Measurements from ENCODE around the gene NHLRC1.
"Not testable (repeated sequence)": the region's sequence is repeated elsewhere in the genome, so short reads cannot be mapped to it uniquely, and the experiment has no call there.

Gene NHLRC1

DNA sequence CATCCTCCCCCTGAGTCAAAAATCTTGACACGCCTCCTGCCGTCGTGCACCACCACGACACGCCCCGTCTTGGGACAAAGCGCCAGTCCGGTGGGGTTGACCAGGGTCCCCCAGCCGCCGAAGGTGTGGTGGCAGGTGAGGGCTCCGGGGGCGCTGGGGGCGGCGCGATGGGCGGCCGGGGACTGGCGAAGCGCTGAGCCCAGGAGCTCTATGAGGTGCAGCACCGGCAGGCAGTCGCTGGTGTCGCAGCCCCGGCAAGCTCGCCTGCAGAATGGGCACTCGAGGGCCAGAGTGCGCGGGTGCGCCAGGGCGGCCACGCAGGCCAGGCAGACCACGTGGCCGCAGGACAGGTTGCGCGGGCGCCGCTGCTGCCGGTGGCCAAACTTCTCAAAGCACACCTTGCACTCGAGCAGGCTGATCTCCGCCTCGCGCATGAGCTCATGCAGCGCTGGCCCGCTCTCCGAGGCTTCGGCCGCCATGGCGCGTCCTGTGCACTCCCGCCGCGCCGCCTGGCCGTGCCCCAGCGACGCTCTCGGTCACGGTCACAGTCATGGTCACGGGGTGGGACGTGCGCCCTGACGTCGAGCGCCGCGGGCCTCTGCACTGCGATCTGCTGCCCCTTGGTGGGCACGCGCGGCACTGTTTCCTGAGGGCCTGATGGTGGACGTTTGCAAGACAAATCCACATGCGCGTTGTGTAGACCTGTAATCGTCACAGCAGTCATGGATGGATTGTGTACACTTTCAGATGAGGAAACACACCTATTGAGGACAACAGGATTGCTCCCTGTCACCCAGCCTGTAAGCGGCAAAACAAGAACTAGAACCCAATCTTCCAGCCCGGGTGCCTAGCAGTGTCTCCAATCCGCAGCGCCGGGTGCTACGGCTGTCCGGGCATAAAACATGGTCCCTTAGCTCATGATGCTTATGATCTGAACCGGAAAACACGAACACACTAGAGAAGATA is at the start of gene NHLRC1:
Gene NHLRC1 (minus strand): TSS at position 550 of the 966 bp plus-strand sequence. CDS start 71 bp downstream, at position 479.
- DNase-seq = peak; percentile 87

DNA sequence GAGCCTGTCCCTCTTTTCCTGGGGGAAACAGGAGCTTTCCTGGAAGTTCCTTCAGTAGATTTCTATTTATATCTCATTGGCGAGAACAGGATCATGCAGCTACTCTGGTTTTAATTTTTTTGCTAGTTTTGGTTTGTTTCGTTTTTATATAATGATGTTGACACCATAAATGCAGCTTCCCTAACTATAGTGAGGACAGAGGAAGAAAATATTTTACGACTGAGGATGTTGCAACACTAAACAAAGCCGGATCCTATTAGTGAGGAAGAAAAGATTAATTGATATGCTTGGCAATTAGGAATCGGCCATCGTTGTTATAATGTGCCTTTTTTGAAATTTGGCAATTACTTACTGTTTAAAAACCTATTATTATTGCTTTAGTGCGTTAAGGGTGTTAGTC is 49.4 kb upstream of the NHLRC1 start:
- DNase-seq = no peak

DNA sequence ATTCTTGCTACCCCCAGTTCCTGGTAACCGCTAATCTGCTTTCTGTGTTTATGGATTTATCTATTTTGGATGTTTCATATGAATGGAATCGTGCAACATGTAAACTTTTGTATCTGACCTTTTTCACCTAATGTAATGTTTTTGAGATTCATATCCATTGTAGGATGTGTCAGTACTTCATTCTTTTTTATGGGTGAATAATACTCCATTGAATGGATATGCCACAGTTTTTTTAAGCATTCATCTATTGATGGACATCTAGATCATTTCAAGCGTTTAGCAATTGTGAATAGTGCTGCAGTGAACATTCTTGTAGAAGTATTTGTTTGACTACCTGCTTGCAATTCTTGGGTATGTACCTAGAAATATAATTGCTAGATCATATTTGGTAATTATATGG is 45.8 kb upstream of the NHLRC1 start:
- no peak for DNase-seq

DNA sequence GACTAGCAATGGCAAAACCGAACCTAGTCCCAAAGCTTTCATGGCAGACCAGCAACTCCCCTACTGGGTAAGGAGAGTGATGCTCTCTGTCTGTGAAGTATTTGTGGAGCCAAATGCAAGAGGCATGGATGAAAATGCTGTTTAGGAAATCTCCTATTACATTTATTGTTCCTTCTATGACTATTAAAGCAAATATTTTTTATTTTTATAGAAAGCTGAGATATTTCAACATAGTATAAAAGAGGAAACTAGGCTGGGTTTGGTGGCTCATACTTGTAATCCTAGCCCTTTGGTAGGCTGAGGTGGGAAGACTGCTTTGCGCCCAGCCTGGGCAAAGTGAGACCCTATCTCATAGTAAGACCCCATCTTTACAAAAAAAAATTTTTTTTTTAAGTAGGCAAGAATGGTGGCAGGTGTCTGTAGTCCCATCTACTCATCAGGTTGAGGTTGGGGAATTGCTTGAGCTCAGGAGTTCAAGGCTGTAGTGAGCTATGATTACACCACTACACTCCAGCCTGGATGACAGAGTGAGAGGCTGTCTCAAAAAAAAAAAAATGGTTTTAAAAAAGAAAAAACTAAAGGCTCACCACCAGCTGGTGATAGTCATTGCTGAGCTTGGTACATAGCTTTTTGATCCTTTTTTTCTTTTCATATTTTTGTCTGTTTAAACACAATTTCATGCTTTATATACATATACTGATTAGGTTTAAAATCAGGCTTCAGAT is 44.0 kb upstream of the NHLRC1 start:
- DNase-seq = peak; percentile 9

DNA sequence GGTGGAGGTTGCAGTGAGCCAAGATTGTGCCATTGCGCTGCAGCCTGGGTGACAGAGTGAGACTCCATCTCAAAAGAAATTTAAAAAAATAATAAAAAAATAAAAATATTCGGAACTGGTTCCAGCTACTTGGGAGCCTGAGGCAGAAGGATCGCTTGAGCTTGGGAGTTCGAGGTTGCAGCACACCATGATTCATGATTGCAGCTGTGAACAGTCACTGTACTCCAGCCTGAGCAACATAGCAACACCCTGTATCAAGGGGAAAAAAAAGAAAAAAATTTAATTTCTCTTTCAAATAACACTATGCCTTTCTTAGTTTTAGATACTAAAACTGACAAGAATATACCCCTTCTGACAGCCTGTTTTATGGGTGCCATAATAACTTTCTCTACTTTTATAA is 43.3 kb upstream of the NHLRC1 start:
- no peak for DNase-seq

DNA sequence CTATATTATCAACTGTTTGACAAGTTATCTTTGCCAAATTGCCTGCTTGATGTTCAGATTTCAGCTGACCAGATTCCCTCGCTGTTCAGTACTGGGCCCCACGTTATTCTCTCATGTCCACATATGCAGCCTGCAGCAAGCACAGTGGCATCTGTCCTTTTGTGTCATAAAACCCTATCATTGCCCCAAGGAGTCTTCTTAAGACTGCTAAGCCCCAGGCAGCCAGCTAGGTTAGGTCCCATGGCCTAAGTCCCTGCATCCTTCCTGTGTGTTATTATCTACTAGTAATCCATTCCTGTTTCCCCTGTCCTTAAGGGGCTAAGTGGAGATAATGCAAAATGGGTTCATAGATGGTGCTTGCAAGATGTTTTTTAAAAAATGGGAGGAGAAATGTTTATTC is 39.9 kb upstream of the NHLRC1 start:
- DNase-seq = no peak

DNA sequence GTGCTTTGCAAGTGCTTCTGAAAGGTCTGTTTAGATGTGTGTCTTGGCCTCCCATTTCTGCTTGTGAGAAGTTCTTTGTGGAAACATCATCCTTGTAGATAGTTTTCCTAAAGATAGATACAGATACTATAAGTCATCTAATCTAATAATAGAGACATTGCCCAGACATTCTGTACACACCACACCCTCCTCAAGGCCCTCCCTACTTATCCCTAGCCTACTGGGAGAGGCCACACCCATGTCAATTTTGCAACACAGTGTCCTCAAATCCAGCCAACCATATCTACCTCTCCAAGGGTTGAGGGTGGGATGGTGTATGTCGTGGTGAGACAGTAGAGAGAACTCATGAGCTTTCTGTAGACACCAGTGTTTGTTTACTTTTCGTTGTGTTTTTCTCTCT is 39.0 kb upstream of the NHLRC1 start:
- DNase-seq = no peak

DNA sequence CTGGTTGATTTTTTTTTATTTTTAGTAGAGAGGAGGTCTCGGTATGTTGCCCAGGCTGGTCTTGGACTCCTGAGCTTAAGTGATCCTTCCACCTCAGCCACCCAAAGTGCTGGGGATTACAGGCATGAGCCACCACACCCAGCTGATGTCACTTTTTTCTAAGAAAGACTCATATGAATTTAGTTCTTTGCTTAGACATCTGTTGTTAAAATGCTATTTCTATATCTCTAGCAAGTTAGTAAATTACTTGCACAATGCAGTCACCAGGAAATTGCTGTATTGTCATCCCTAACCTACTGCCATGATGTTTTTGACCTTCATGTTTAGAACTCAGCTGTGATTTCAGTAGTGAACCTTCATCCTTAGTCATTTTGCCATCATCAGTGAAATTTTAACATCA is 38.4 kb upstream of the NHLRC1 start:
- no peak for DNase-seq

DNA sequence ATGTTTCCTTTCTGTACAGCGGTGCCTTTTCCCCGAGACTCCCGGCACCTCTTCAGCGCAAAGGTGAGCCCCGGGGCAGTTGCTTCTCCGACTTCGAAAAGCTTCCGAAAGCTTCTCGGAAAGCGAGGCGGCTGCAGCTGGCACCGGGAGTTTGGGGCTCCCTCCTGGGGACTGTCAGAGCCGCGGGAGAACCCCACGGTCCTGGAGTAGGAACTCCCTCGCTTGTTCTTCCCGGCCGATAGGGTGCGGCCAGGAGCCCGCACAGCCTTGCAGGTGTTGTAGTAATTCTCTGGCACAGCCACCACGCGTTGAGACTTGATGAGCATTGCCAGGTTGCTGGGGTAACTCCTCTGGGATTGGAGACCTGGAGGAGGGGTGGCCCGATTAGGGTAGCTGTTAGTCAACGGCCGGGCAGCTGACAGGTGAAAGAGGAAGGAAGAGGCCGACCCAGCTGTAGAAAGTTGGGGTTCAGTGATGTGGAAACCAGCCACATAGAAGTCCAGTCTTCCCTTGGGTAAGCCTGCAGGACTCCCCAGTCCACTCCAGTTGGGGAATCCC is 33.5 kb upstream of the NHLRC1 start:
- DNase-seq = peak; percentile 33

DNA sequence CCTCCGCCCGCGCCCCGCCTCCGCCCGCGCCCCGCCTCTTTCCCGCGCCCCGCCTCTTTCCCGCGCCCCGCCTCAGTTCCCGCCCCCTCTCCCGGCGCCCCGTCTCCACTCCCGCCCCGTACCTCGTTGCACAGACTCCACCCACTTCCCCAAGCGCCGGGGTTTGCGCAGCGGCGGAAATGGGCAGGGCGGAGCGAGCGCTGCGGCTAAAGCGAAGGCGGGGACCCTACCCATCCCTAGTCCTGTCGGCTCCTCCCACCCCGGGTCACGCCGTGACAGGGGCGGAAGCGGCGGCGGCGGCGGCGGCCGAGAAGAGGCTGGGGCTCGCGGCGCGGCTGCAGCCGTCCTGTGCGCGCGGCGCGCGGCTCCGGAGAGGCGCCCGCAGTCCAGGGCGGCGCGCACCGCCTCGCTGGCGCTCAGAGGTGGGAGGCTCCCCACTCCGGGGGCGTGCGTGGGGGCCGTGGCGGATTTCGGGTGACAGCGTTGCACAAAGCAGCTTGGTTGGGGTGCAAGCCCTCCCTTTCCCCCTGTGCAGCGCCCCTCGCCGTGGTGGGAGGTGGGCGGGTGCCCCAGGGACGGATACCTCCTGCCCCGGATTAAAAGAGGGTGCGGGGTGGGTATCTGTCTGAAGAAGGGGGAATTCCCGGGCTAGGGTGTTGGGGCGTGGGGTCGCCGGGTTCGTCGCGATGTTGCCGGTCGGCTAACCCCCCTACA is 32.8 kb upstream of the NHLRC1 start, which contains the start of gene KDM1B:
Gene KDM1B (plus strand): TSS at position 273 of the 714 bp plus-strand sequence. CDS start 4,474 bp downstream, outside the sequence.
- DNase-seq = peak; percentile 99

DNA sequence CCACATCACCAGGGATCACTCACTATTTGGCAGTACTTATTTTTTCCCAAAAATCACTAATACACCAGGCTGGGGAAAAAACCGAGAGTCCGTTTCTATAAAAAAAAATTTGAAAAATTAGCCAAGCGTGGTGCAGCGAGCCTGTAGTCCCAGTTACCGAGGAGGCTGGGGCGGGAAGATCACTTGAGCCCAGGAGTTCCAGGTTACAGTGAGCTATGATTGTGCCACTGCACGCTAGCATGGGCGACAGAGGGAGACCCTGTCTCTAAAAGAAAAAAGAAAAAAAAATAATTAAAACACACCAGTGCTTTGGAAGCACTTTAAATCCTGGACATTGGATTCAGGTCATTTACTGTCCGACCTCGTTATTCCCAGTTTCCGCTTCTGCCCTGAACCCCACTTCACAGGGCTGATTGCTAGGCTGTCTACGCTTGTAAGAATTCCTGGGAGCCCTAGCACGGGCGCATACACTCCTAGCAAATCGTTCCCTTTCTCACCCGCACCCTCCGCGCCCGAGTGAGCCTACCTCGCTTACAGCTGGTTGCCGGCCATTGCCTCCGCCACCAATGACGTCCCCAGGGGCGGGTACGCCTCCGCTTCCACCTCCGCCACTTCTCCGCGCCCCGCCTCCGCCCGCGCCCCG is 32.2 kb upstream of the NHLRC1 start, which contains the start of gene TPMT:
Gene TPMT (minus strand): TSS at position 571 of the 643 bp plus-strand sequence. CDS start 5,950 bp downstream, outside the sequence.
- peak; percentile 4 for DNase-seq

DNA sequence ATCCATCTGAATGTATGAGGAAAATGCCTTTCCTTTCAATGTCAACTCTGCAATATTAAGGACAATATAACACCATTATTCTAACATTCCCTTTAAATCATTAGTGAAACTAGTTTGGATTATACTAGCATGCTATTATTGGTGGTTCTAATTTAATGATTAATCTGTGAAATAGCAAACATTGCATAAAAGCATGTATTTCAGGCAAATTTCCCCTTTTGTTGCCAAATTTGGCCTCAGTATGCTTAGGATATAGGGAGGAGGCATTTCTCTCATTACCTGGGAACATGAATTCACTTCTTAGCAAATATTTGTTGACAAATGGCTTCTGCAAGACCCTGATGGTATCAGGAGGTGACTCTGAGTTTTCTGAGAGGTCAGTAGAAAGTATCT is 30.8 kb upstream of the NHLRC1 start:
- DNase-seq = no peak

DNA sequence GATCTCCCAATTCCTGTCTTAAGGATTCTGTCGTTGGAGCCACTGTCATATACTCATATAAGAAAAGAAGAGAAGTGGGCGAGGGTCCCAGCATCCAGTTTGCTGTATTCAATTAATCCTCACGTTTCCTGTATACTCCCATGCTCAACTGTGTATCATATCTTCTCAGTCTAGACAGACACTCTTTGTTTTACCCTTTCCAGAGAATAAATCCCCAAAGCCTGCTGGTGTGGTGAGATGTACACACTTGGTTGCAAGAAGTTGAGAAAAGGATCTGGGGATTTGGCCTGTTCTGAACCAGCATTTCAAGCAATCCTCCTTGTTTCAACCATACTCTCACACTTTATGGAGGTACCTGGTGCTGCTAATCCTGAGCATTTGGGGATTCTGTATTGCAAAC is 29.3 kb upstream of the NHLRC1 start:
- DNase-seq = no peak

DNA sequence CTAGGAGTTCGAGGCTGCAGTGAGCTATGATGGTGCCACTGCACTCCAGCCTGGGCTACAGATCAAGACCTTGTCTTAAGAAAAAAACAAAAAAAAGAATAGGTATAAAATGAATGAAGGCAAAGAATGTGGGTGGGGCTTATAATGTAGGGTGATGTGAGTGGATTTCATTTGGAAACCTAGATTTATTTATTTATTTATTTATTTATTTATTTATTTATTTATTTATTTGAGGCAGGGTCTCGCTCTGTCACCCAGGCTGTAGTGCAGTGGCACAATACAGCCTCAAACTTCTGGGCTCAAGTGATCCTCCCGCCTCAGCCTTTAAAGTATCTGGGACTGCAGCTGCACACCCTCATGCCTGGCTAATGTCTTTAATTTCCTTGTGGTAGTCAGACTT is 28.9 kb upstream of the NHLRC1 start:
- DNase-seq = not testable (repeated sequence)

DNA sequence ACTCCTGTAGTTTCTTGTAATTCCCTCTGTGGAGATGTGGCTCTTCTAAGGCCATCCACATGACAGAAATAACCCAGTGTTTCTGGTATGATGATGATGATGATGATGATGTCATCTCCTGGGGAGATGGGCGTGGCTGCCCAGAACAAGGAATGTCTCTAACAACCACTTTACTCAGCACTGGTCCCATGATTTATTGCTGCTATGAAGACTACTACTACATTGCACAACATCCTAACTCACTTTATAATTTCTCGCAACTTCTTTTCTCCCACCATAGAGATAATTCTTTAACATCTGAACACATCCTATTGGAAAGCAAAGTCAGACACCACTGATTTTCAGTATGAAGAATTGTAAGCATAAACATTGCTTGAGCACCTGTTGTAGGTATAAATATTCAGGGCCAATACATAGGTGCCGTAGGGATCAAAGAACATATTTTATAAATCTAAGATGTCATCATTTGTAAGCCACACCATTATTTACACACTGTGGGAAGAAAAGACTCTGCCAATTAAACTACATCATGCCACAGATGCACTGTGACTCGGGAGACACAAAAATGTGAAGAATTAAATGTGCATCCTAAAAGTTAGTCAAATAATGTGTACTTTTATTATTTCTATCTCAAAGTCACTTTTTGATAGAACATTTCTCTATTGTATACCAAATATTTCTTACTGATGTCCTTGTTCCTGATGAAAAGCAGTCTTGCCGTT is 26.0 kb upstream of the NHLRC1 start:
- peak; percentile 92 for DNase-seq

DNA sequence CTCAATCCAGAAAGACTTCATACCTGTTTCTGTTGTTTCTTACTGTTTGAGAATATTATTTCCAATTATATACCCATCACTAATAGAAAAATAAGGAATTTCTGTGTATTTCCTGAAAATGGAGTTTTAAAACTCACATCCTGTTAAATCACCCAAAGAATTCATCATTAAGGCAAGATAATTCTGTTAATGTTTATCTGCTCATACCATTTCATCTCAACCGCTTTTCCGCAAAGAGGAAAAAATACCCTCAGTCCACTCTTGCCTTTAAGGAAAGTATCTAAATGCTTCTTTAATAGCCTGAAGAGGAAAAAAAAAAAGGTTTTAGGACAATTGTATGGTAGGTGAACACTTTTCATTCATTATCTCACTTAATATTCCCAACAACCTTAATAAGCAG is 25.1 kb upstream of the NHLRC1 start:
- no peak for DNase-seq

DNA sequence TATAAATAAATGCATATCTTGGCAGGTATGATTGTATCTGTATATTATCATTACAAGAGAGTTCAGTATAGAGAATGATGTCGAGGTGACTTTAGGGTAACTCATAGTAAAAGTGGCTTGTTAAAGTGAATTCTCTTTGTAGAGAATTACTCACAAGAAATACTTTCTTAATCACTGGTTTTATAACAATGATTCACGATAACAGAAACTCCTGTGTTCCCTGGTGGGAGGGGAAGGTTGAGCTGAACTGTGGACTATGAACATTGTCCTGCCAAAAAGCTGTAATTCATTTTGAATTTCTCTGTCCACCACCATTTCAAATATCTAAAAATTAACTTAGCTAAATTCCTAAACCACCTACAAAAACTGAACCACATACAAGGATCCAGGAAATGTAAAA is 24.7 kb upstream of the NHLRC1 start:
- peak; percentile 62 for DNase-seq

DNA sequence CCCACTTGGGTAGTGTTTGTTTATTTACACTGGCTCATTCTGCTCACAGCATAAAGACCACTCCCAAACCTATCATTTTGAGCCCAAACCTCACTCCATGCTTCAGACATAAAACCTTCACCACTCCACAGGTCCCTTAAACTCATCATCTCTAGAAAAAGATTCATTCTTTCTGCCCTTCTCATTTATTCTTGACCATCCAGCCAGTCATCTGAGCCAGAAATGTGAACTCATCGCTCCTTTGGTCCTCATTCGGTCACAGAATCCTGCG is 20.0 kb upstream of the NHLRC1 start:
- DNase-seq = no peak

DNA sequence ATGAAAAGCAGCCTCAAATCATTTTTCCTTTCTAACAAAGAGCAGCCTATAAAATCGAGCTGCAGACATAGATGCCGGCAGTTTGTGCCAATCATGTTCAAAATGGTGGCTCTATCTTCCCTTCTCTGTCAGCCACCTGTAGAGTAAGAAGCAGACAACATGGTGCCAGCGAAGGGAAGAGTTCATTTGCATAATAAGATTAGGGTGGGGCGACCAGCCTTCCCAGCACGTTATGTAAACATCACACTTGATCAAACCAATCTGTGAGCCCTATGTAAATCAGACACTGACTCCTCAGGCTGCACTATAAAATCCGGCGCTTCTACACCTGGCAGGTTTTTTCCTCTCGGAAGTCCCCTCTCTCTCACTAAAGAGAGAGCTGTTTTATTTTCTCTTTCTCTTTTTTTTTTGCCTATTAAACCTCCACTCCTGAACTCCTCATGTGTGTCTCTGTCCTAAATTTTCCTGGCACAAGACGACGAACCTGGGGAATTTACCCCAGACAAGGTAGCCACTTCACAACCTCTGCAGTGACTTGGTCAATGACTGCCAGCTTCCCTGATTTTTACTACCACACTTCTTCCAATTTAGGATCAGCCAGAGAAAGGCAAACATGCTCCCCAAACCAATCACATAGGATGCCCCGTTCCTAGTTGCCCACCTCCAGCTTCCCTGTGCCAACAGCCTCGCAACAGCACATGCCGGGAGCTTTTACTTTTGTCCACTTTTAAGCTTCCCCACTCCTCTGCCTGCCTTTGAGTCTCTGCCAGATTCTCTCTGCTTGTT is 19.5 kb upstream of the NHLRC1 start:
- no peak for DNase-seq

DNA sequence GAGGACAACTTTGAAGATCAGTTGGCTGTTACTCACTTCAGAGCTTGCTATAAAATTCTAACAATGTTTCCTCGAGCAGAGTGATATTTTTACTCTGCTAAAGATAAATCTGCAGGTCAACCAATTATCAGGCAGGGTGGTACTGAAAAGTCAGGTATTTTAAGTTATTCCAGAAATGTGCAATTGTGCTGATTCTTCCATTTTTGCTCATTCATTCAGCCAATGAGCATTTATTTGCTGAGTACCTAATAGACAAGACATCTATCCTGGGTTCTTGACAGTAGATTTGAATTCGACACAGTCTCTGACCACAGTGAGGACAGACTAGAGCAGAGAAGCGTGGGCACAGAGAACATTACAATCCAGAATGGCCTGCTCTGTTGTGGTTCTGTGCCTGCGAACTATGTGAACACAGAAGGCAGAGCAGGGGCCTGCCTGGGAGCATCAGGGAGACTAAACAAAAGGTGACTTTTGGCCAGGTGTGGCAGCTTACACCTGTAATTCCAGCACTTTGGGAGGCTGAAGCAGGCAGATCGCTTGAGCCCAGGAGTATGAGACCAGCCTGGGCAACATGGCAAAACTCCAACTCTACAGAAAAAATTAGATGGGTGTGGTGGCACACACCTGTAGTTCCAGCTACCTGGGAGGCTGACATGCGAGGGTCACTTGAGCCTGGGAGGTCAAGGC is 17.6 kb upstream of the NHLRC1 start:
- DNase-seq = no peak

All from fibroblast of skin of right biceps (primary cell).